Endodermal cell (in vitro differentiated cells): ENCODE results near the gene CHCHD10. TPM values are rescaled to one million over a fixed set of nuclear protein-coding genes. Genes with fewer than 3 reads are reported as not detected.

Experiments
- DNase-seq: peaks from one replicate; pipeline ENCODE4 v3.0.0-alpha.2; 2017
- H3K27ac ChIP-seq: 2 replicates; pipeline ENCODE4 v1.5.1; 2013; ENCODE audit warnings: mild to moderate bottlenecking, low read depth, low read length, moderate library complexity
- H3K27me3 ChIP-seq: 2 replicates; pipeline ENCODE4 v1.6.1; 2013; ENCODE audit warnings: mild to moderate bottlenecking, low read length, moderate library complexity; ENCODE audit not compliant: insufficient read depth, control insufficient read depth, poor library complexity, severe bottlenecking
- H3K36me3 ChIP-seq: 2 replicates; pipeline ENCODE4 v1.7.0; 2013; ENCODE audit warnings: mild to moderate bottlenecking, low read length, moderate library complexity; ENCODE audit not compliant: control insufficient read depth, insufficient read depth
- H3K4me1 ChIP-seq: one replicate; pipeline ENCODE4 v1.7.0; 2013; ENCODE audit warnings: low read length; ENCODE audit not compliant: control insufficient read depth, insufficient read depth
- H3K4me3 ChIP-seq: 2 replicates; pipeline ENCODE4 v1.5.1; 2013; ENCODE audit warnings: mild to moderate bottlenecking, low read length, moderate library complexity
- H3K9ac ChIP-seq: 2 replicates; pipeline ENCODE4 v1.6.1; 2013; ENCODE audit warnings: mild to moderate bottlenecking, low read length, moderate library complexity; ENCODE audit not compliant: poor library complexity, severe bottlenecking; ENCODE audit errors: extremely low read depth
- H3K9me3 ChIP-seq: 2 replicates; pipeline ENCODE4 v1.6.1; 2013; ENCODE audit warnings: mild to moderate bottlenecking, low read length, moderate library complexity; ENCODE audit not compliant: control insufficient read depth
- H3K27ac Mint-ChIP-seq: 2 replicates; pipeline ENCODE4 v1.8.0; 2020; ENCODE audit warnings: mixed read lengths
- H3K27me3 Mint-ChIP-seq: 2 replicates; pipeline ENCODE4 v1.8.0; 2021; ENCODE audit warnings: mild to moderate bottlenecking, mixed read lengths; ENCODE audit not compliant: insufficient read depth
- H3K36me3 Mint-ChIP-seq: 2 replicates; pipeline ENCODE4 v1.8.0; 2020; ENCODE audit warnings: low read depth, mixed read lengths
- H3K4me1 Mint-ChIP-seq: 2 replicates; pipeline ENCODE4 v1.8.0; 2020; ENCODE audit warnings: mixed read lengths
- H3K4me3 Mint-ChIP-seq: 2 replicates; pipeline ENCODE4 v1.8.0; 2020; ENCODE audit warnings: mild to moderate bottlenecking, moderate library complexity, mixed read lengths
- H3K9me3 Mint-ChIP-seq: 2 replicates; pipeline ENCODE4 v1.8.0; 2020; ENCODE audit warnings: mild to moderate bottlenecking, mixed read lengths
- CTCF ChIP-seq: fragments of 200-600 bp; sonication (generic); conservative IDR thresholded peaks from 2 replicates; pipeline ENCODE4 v1.5.0; 2021; ENCODE audit warnings: antibody characterized with exemption, mild to moderate bottlenecking
- WGBS, 2 experiments: methylation state at CpG; one replicate each; pipeline versions ENCODE4 v1.1.5 to v1.1.7; 2013; ENCODE audit warnings: missing lambda C conversion rate in 2 of 2, mixed read lengths in 1 of 2; ENCODE audit not compliant: insufficient coverage in 1 of 2, insufficient read length in 1 of 2; 5-methylcytosine and 5-hydroxymethylcytosine counted together
- total RNA-seq, 2 donors: library from RNA; stranded (reverse); fragmentation: NEBNext Ultra II Directional in 1 of 2; extraction: Animal tissue kit (Norgen Biotek cat#: 25700) in 1 of 2; gene quantifications; 2 replicates in 1 of 2; 3 replicates in 1 of 2; pipeline ENCODE4 v1.2.1, GENCODE V29; 2021

The CHCHD10 gene
- total RNA-seq, 2 donors from 2014 or later, result 76.1 to 103 TPM

GRCh38 chr22:23782252-23782651 lies 14.5 kb upstream of the CHCHD10 start:
- Histone ChIP-seq H3K27me3 (no peaks in the 10 kb centered on the region), H3K4me1 (peaks cover 5% of the 10 kb centered on the region), H3K27ac (no peak overlapping the region), H3K9me3 (no peaks in the 10 kb centered on the region), H3K9ac (no peak overlapping the region), H3K36me3 (no peaks in the 10 kb centered on the region), H3K4me3 (no peak overlapping the region)
- H3K4me3 Mint-ChIP-seq, result no peak overlapping the region
- no peaks in the 10 kb centered on the region for H3K9me3 Mint-ChIP-seq
- peaks cover 3% of the 10 kb centered on the region for H3K27me3 Mint-ChIP-seq
- 92 to 93% methylated on average over 11 to 16 of the region's 16 CpGs for WGBS, 2 experiments
- TF ChIP-seq CTCF, result no peak
- H3K36me3 Mint-ChIP-seq, result no peaks in the 10 kb centered on the region
- peaks cover 6% of the 10 kb centered on the region for H3K4me1 Mint-ChIP-seq
- no peak overlapping the region for H3K27ac Mint-ChIP-seq
- no peak for DNase-seq

DNA sequence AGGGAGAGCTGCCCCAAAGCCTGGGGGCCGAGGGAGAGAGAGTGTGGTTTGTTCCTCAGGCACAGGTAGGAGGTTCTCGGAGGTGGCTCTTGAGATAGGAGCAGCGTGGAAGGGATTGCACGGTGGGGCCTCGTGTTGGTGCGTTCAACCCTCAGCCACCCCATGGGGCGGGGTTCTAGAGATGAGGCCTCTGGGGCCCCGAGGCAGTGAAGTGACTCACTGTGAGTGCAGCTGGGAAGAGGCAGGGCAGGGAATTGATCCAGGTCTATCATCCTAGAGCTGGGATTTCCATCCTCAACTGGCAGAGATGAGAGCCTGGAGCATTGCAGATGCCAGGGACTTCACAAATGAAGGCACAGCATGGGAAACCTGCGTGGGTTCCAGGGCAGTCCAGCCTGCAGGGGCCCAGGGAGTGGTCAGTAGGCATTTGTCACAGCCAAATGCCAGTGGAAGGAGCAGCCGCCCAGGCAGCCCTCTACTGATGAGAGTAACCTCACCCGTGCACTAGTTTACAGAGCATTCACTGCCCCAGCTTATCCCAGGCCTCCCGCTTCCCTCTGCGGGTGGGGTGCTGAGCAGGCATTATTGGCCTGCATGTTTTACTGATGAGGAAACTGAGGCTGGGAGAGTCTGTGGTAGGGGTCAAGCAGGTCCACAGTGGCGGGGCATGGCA lies 13.9 kb upstream of the CHCHD10 start:
- H3K4me1 ChIP-seq, result peaks cover 5% of the 10 kb centered on the region
- no peak overlapping the region for H3K27ac ChIP-seq
- H3K4me3 Mint-ChIP-seq, result no peak overlapping the region
- H3K4me3 ChIP-seq, result no peak overlapping the region
- peaks cover 5% of the 10 kb centered on the region for H3K4me1 Mint-ChIP-seq
- no peaks in the 10 kb centered on the region for H3K36me3 ChIP-seq
- H3K27ac Mint-ChIP-seq, result no peak overlapping the region
- WGBS, 2 experiments, result 77 to 87% methylated on average over 10 to 14 of the region's 14 CpGs
- H3K9me3 Mint-ChIP-seq, result no peaks in the 10 kb centered on the region
- no peak overlapping the region for H3K9ac ChIP-seq
- H3K36me3 Mint-ChIP-seq, result no peaks in the 10 kb centered on the region
- DNase-seq, result no peak
- H3K27me3 Mint-ChIP-seq, result peaks cover 3% of the 10 kb centered on the region
- H3K27me3 ChIP-seq, result no peaks in the 10 kb centered on the region
- TF ChIP-seq CTCF, result no peak
- no peaks in the 10 kb centered on the region for H3K9me3 ChIP-seq

DNA sequence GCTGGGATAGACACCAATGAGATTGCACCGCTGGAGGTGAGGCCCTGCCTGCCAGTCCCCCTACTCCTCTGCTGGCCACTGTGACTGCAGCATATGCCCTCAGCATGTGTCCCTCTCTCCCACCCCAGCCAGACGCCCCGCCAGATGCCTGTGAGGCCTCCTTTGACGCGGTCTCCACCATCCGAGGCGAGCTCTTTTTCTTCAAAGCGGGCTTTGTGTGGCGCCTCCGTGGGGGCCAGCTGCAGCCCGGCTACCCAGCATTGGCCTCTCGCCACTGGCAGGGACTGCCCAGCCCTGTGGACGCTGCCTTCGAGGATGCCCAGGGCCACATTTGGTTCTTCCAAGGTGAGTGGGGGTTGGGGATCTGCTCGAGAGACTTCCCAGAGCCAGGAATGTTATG lies 13.3 kb upstream of the CHCHD10 start:
- Mint-ChIP-seq H3K9me3 (no peaks in the 10 kb centered on the region), H3K36me3 (no peaks in the 10 kb centered on the region), H3K27me3 (peaks cover 3% of the 10 kb centered on the region), H3K27ac (no peak overlapping the region), H3K4me3 (no peak overlapping the region), H3K4me1 (no peaks in the 10 kb centered on the region)
- Histone ChIP-seq H3K27me3 (no peaks in the 10 kb centered on the region), H3K27ac (no peak overlapping the region), H3K4me3 (no peak overlapping the region), H3K9ac (no peak overlapping the region), H3K36me3 (no peaks in the 10 kb centered on the region), H3K9me3 (no peaks in the 10 kb centered on the region), H3K4me1 (no peaks in the 10 kb centered on the region)
- WGBS, 2 experiments, result 84 to 91% methylated on average over 7 to 15 of the region's 15 CpGs
- no peak for DNase-seq
- no peak for TF ChIP-seq CTCF
